ENCODE results near the gene AKAP1. TPM values are rescaled to one million over a fixed set of nuclear protein-coding genes. Genes with fewer than 3 reads are reported as not detected.

The AKAP1 gene
- polyA plus RNA-seq, 2 of the 4 experiments (the other 2 are of a cell fraction) = 45.8 to 48.0 TPM

DNA sequence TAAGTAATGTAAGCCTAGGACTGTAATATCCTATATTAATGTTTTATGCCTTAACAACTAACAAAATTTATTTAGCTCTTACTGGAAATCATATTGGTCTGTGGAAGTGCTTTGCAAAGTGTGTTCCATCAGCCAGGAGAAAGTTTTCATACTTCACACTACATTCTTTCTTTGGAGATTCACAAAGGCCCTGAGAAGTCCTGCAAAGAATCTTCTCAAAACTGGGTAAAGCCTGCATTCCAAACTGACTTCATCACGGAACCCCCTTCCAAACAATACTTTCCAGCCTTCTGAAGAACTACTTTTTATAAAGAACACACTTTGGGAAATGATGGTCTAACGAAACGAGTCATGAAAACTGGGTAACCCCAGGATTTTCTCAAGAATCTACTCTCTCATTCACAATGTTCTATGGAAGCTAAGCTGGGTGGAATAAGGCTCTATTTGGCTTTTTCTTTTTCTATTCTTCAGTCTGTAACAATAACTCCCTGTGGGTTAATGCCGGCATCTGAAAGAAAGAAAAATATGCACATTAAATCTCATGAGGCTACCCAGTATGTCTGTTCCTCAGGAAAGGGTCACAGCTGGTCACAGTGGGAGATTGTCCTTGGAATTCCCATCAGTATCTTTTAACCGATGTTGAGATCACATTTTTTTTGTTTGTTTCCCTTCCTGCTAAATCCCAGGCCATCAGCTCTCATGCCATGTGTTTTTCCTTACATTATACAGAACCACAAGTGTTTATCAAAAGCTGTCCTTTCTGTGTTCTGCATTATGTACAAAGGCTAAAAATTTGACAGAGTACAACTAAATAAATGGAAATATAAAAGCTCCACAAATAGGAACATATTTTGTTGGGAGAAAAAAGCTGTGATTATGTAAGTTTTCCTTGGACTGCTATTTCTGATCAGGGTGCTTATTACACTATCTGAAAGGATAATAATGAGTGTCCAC is 12.8 kb upstream of the AKAP1 start:
- Histone ChIP-seq H3K4me3 (no peak overlapping the region), H3K4me1 (no peaks in the 10 kb centered on the region), H3K27ac (no peak overlapping the region), H3K9me3 (no peaks in the 10 kb centered on the region), H3K4me2 (no peak overlapping the region)
- TF ChIP-seq FOSL2 (IDR thresholded peaks at IDR 0.05) (no peak), FOSL2 (CRISPR knock-in tag; IDR thresholded peaks at IDR 0.05) (no peak), PHF8 (IDR thresholded peaks at IDR 0.05; ENCODE audit: borderline replicate concordance, low read depth) (no peak), TFCP2L1 (CRISPR knock-in tag; IDR thresholded peaks at IDR 0.05) (no peak), CBX8 (IDR thresholded peaks at IDR 0.05) (no peak), ZFP36 (IDR thresholded peaks at IDR 0.05; ENCODE audit: borderline replicate concordance, partially characterized antibody) (no peak), JUNB (IDR thresholded peaks at IDR 0.05) (no peak), KDM1A (IDR thresholded peaks at IDR 0.05; ENCODE audit: low read depth) (no peak), TP53 (CRISPR knock-in tag; IDR thresholded peaks at IDR 0.05) (no peak), POLR2A (IDR thresholded peaks at IDR 0.05; ENCODE audit: low read length) (no peak), NPAS2 (CRISPR knock-in tag; IDR thresholded peaks at IDR 0.05; ENCODE audit: borderline replicate concordance) (no peak), HEYL (CRISPR knock-in tag; IDR thresholded peaks at IDR 0.05) (no peak), PBX3 (IDR thresholded peaks at IDR 0.05) (no peak), KDM5A (IDR thresholded peaks at IDR 0.05) (no peak), FOXS1 (CRISPR knock-in tag; IDR thresholded peaks at IDR 0.05) (no peak), CHD4 (IDR thresholded peaks at IDR 0.05; ENCODE audit: borderline replicate concordance) (no peak), RFX5 (IDR thresholded peaks at IDR 0.05) (no peak), HOXB5 (CRISPR knock-in tag; IDR thresholded peaks at IDR 0.05) (no peak)
- TF ChIP-seq, protein P1, sequence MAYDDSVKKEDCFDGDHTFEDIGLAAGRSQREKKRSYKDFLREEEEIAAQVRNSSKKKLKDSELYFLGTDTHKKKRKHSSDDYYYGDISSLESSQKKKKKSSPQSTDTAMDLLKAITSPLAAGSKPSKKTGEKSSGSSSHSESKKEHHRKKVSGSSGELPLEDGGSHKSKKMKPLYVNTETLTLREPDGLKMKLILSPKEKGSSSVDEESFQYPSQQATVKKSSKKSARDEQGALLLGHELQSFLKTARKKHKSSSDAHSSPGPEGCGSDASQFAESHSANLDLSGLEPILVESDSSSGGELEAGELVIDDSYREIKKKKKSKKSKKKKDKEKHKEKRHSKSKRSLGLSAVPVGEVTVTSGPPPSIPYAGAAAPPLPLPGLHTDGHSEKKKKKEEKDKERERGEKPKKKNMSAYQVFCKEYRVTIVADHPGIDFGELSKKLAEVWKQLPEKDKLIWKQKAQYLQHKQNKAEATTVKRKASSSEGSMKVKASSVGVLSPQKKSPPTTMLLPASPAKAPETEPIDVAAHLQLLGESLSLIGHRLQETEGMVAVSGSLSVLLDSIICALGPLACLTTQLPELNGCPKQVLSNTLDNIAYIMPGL (CRISPR knock-in tag; IDR thresholded peaks at IDR 0.05; ENCODE audit: borderline replicate concordance) = no peak
- TF ChIP-seq, protein P2, sequence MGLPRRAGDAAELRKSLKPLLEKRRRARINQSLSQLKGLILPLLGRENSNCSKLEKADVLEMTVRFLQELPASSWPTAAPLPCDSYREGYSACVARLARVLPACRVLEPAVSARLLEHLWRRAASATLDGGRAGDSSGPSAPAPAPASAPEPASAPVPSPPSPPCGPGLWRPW (IDR thresholded peaks at IDR 0.05) = no peak
- FAIRE-seq (peak; percentile 61), ATAC-seq (no peak), DNase-seq (ENCODE audit: low read depth in 1 of 2, low spot score in 1 of 2) (no peak)
- CTCF ChIA-PET = interaction anchor here (0.6 to 1.5 kb wide), 11 partner anchors 10 to 200 kb away, joined by 3 to 5 read pairs (median 3); no protein-coding TSS in a partner anchor
- WGBS (ENCODE audit: missing lambda C conversion rate) = 60% methylated on average over 5 of the region's 5 CpGs
- POLR2A ChIA-PET = interaction anchor here (1.8 kb wide), 1 partner anchor 13 kb away, joined by 9 read pairs; the partner anchor contains the start of gene AKAP1

DNA sequence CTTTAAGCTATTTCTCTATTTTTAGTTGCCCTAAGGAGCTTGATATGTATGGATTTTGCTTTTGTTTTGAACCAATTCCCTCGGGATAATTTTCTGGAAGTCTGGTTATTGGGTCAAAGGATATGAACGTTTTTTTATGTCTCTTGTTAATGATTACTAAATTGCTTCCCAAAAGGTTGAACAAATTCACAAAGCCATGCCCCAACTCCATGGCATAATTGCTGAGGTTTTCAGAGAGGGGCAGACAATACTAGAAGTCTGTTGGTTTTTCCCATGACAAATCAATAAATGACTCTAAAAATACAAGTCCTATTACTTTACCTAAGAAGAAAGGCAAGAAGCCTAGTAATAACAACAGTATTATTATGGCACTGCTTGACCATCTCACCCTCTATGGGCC is 11.4 kb upstream of the AKAP1 start:
- no peak for DNase-seq (ENCODE audit: low read depth in 1 of 2, low spot score in 1 of 2)
- ATAC-seq = no peak
- Histone ChIP-seq H3K4me2 (no peak overlapping the region), H3K4me1 (no peaks in the 10 kb centered on the region), H3K9me3 (no peaks in the 10 kb centered on the region), H3K4me3 (no peak overlapping the region), H3K27ac (no peak overlapping the region)
- WGBS (ENCODE audit: missing lambda C conversion rate) = 4% methylated on average over 2 of the region's 2 CpGs
- FAIRE-seq = no peak
- ChIA-PET CTCF (interaction anchor here (1.0 to 1.5 kb wide), 6 partner anchors 9 to 63 kb away, joined by 3 to 5 read pairs (median 3); no protein-coding TSS in a partner anchor), POLR2A (interaction anchor here (1.8 kb wide), 1 partner anchor 11 kb away, joined by 9 read pairs; the partner anchor contains the start of gene AKAP1)
- TF ChIP-seq POLR2AphosphoS2 (conservative IDR thresholded peaks at IDR 0.05; ENCODE audit: low read length) (no peak), POLR2A (IDR thresholded peaks at IDR 0.05; ENCODE audit: low read length) (no peak)
